Measurements from ENCODE around the gene GTPBP4. TPM values are rescaled to one million over a fixed set of nuclear protein-coding genes. Genes with fewer than 3 reads are reported as not detected.

Gene GTPBP4
- 15.7 and 24.3 TPM in 2 replicates for total RNA-seq

GRCh38 chr10:987870-988666, at the start of gene GTPBP4:
Gene GTPBP4, plus strand, starts transcription at chr10:988434. Its CDS starts 46 bp downstream, at chr10:988480.

GRCh38 chr10:1025683-1026082, 37.4 kb downstream of the GTPBP4 start, which contains the start of gene IDI2:
Gene IDI2, minus strand, starts transcription at chr10:1025859. Its CDS starts 1,136 bp downstream, at chr10:1024723.

GRCh38 chr10:1048732-1049424, 60.6 kb downstream of the GTPBP4 start, which contains the start of gene IDI1:
Gene IDI1, minus strand, starts transcription at chr10:1049119. Its CDS starts 116 bp downstream, at chr10:1049003.

GRCh38 chr10:1056326-1057105, 68.3 kb downstream of the GTPBP4 start, which contains the start of gene WDR37:
Gene WDR37, plus strand, starts transcription at chr10:1056385. Its CDS starts 15,771 bp downstream, at chr10:1072156.

Other genes with a start within 250 kb of the GTPBP4 start
- gene LARP4B, start 56.7 kb upstream of the GTPBP4 start, total RNA-seq: 32.8 and 49.4 TPM in 2 replicates
- gene IDI2, start 37.4 kb downstream of the GTPBP4 start, total RNA-seq: not detected in 2 replicates
- gene IDI1, start 60.7 kb downstream of the GTPBP4 start, total RNA-seq: 25.5 and 109 TPM in 2 replicates
- gene WDR37, start 68.0 kb downstream of the GTPBP4 start, total RNA-seq: 9.4 and 13.3 TPM in 2 replicates